Peyer's patch (tissue), 4 donors: ENCODE data around the gene ZNF823. TPM values are rescaled to one million over a fixed set of nuclear protein-coding genes. Genes with fewer than 3 reads are reported as not detected.
A peak's percentile ranks its signal among the peaks of the same experiment; 100 is the strongest.

Experiments
- DNase-seq, 3 donors: peaks; one replicate each; pipeline ENCODE4 v3.0.0-alpha.2; 2017 to 2019
- H3K27ac ChIP-seq, 4 donors: fragments of 200-600 bp; sonication (generic); one replicate each; pipeline ENCODE4 v1.5.1; 2016 to 2019
- H3K27me3 ChIP-seq, 2 donors: fragments of 200-600 bp; sonication (generic); one replicate each; pipeline ENCODE4 v1.5.1; 2019
- H3K36me3 ChIP-seq, 3 donors: fragments of 200-600 bp; sonication (generic); one replicate each; pipeline ENCODE4 v1.5.1; 2016 to 2019
- H3K4me1 ChIP-seq, 4 donors: fragments of 200-600 bp; sonication (generic); one replicate each; pipeline ENCODE4 v1.5.1; 2016 to 2019
- H3K4me3 ChIP-seq, 4 donors: fragments of 200-600 bp; sonication (generic); 1 replicate in 3 of 4; 2 replicates in 1 of 4; pipeline ENCODE4 v1.5.1; 2016 to 2019; ENCODE audit warnings: mild to moderate bottlenecking in 1 of 4
- H3K9me3 ChIP-seq, 4 donors: fragments of 200-600 bp; sonication (generic); one replicate each; pipeline ENCODE4 v1.5.1; 2016 to 2019; ENCODE audit warnings: mild to moderate bottlenecking in 1 of 4
- POLR2A ChIP-seq, 2 donors: fragments of 450-650 bp; IDR thresholded peaks; one replicate each; pipeline ENCODE4 v1.5.1; 2017; ENCODE audit warnings: antibody characterized with exemption in 2 of 2, mild to moderate bottlenecking in 2 of 2, moderate library complexity in 2 of 2
- total RNA-seq, 4 donors: library from RNA; depleted of rRNA; stranded (reverse); fragments of >200 nt; gene quantifications; one replicate each; pipeline ENCODE4 v1.1.0, GENCODE V29; 2016
- TF ChIP-seq, protein P1 (sequence below), 6 experiments: fragments of 450-650 bp in 4 of 6; fragments of 200-600 bp in 2 of 6; sonication (generic) in 1 of 6; IDR thresholded peaks; one replicate each; pipeline ENCODE4 v1.5.1; 2017 to 2019; ENCODE audit warnings: antibody characterized with exemption in 6 of 6, mild to moderate bottlenecking in 3 of 6, moderate library complexity in 1 of 6

ZNF823 gene
- total RNA-seq, 4 donors from 2014 or later, result 5.0 to 14.4 (median 13.1) TPM

DNA sequence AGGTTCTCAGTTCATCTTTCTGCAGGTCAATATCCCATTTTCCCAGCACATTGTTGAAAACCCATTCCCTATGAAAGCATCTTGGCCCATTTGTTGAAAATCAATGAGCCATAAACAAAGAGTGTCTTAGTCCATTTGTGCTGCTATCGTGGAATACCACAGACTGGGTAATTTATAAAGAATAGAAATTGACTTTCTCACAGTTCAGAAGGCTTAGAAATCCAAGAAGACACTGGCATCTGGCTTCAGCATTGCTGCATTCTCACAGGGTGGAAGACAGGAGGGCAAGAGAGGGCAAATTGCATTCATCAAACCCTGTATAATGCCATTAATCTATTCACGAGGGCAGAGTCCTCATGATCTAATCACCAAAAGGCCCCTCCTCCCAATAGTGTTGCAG lies 34.1 kb downstream of the ZNF823 start:
- H3K4me1 ChIP-seq, result no peaks in the 10 kb centered on the region
- no peak overlapping the region for H3K27ac ChIP-seq
- no peaks in the 10 kb centered on the region for H3K36me3 ChIP-seq
- H3K4me3 ChIP-seq, result no peak overlapping the region
- H3K27me3 ChIP-seq, result no peaks in the 10 kb centered on the region
- no peaks in the 10 kb centered on the region for H3K9me3 ChIP-seq
- no peak for TF ChIP-seq POLR2A (IDR thresholded peaks at IDR 0.05)
- TF ChIP-seq, protein P1, sequence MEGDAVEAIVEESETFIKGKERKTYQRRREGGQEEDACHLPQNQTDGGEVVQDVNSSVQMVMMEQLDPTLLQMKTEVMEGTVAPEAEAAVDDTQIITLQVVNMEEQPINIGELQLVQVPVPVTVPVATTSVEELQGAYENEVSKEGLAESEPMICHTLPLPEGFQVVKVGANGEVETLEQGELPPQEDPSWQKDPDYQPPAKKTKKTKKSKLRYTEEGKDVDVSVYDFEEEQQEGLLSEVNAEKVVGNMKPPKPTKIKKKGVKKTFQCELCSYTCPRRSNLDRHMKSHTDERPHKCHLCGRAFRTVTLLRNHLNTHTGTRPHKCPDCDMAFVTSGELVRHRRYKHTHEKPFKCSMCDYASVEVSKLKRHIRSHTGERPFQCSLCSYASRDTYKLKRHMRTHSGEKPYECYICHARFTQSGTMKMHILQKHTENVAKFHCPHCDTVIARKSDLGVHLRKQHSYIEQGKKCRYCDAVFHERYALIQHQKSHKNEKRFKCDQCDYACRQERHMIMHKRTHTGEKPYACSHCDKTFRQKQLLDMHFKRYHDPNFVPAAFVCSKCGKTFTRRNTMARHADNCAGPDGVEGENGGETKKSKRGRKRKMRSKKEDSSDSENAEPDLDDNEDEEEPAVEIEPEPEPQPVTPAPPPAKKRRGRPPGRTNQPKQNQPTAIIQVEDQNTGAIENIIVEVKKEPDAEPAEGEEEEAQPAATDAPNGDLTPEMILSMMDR (IDR thresholded peaks at IDR 0.05), result no peak
- DNase-seq, result no peak

DNA sequence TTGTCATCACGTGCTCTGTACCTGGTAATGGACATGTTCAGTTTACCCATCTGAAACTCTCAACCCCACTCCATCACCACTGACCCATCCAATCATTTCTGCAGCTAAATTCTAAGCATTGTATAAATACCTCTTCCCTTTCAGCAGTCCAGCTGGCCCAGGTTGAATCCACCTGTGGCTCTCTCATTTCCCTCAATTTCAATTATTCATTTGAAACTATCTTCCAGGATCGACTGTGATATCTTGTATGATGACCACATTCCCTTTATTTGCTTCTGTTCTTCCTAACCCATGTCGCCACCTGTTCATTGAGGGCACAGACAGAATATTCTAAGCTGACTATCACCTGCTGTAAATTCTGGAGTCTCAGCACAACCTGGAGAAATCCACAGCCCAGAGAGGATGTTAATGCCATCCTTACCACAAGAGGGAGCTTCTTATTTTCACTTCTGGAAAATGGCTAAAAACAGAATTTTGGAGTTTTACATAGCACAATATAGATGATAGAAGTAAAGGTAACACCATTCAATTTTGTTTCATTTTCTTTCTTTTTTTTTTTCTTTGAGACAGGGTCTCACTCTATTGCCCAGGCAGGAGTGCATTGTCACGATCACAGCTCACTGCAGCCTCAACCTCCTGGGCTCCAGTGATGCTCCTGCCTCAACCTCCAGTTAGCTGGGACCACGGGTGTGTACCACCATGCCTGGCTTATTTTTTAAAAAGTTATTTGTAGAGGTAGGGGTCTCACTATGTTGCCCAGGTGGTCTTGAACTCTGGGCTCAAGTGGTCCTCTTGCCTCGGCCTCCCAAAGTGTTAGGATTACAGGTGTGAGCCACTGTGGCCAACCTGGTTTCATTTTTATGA lies 38.6 kb downstream of the ZNF823 start:
- Histone ChIP-seq H3K27me3 (no peaks in the 10 kb centered on the region), H3K36me3 (no peaks in the 10 kb centered on the region), H3K4me1 (no peaks in the 10 kb centered on the region), H3K4me3 (no peak overlapping the region), H3K9me3 (no peaks in the 10 kb centered on the region), H3K27ac (no peak overlapping the region)
- no peak for TF ChIP-seq POLR2A (IDR thresholded peaks at IDR 0.05)
- TF ChIP-seq, protein P1 (IDR thresholded peaks at IDR 0.05), result peak; percentile 33 to 75 (median 72)
- no peak for DNase-seq

DNA sequence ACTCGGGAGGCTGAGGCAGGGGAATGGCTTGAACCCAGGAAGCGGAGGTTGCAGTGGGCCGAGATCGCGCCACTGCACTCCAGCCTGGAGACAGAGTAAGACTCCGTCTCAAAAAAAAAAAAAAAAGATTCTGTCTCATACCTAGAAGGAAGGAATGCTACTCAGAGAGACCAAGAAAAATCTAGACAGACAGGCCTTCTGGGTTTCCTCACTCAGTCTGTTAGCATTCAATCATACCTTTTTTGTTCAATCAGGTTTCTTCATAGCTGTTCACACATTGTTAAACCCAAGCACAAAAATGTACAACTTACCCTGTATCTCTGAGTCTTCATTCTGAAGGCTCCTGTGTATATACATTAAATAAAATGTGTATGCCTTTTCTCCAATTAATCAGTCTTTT lies 40.5 kb downstream of the ZNF823 start:
- no peak overlapping the region for H3K4me3 ChIP-seq
- no peak overlapping the region for H3K27ac ChIP-seq
- TF ChIP-seq, protein P1 (IDR thresholded peaks at IDR 0.05), result no peak
- DNase-seq, result no peak
- peaks cover 0 to 7% (median 2%) of the 10 kb centered on the region in 4 donors for H3K4me1 ChIP-seq
- peaks cover 0 to 4% (median 0%) of the 10 kb centered on the region in 4 donors for H3K9me3 ChIP-seq
- no peaks in the 10 kb centered on the region for H3K36me3 ChIP-seq
- H3K27me3 ChIP-seq, result no peaks in the 10 kb centered on the region

DNA sequence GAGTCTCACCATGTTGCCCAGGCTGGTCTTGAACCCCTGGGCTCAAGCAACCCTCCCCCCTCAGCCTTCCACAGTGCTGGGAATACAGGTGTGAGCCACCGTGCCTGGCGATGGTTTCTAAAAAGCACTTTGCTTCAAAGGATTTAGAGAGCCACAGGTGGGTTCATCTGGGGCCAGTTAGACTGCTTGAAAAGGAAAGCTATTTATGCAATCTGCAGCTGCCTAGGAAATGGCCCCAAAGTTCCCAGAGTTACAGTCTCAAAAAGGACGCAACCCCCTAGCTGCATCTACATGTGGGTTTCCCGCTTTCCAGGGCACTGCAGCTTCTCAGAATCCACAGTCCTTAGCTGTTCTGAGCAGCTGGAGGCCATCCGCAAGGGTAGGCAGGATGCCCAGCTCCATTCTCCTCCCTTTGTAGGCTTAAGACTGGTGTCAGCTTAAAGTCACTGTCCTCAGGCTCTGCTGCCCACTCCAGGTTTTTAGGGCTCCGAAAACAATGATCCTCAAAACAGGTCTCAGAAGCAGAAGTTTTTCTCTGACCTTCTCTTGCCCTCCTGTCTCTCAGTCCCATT lies 41.4 kb downstream of the ZNF823 start:
- no peaks in the 10 kb centered on the region for H3K27me3 ChIP-seq
- H3K27ac ChIP-seq, result no peak overlapping the region
- TF ChIP-seq, protein P1 (IDR thresholded peaks at IDR 0.05), result no peak
- H3K36me3 ChIP-seq, result no peaks in the 10 kb centered on the region
- peaks cover 0 to 4% (median 0%) of the 10 kb centered on the region in 4 donors for H3K9me3 ChIP-seq
- H3K4me3 ChIP-seq, result no peak overlapping the region
- H3K4me1 ChIP-seq, result peaks cover 0 to 7% (median 2%) of the 10 kb centered on the region in 4 donors
- no peak for DNase-seq

DNA sequence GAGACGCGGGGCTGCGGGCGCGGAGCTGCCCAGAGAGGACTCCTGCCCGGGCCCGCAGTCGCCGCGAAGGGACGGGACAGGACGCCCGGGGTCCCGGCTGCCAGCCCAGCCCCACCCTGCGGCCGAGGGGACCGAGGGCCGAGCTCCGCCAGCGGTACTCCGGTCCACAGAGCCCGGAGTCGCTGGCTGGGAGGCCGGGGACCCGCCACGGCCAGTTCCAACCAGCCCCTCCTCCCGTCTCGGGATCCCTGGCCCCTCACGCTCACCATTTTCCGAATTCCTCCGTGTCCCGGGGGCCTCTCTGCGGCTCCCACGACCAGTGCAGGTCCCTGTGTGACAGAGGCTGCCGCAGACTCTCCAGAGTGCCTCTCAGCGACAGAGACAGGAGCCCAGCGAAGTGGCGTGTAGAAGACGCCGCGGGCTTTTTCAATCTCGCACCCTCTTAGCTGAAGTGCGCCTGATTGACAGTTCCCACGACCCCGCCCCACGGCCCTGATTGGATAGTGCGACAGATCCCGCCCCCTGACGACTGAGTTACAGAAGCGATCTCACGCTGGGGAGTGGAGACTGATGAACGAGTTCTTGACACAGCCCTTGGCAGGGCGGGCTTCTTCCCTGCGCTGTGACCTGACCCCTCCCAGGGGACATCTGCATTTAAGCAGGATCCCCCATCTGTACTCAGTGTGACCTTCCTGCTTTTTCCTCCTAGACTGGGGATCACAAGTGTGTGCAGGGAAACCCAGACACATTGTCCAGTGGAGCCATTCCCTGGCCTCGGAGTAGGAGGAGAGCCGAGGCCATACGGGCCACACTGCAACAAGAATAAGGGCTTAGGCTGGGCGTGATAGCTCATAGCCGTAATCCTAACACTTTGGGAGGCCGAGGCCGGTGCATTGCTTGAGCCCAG lies 44.0 kb downstream of the ZNF823 start:
- no peaks in the 10 kb centered on the region for H3K36me3 ChIP-seq

More for the DNA sequence above, 44.0 kb downstream of the ZNF823 start:
- TF ChIP-seq POLR2A (IDR thresholded peaks at IDR 0.05), result peak in 1 of 2 donors; percentile 67
- TF ChIP-seq, protein P1 (IDR thresholded peaks at IDR 0.05), result no peak
- H3K4me3 ChIP-seq, result peak overlapping the region; percentile 42 to 82 (median 60)
- peak; percentile 81 to 97 (median 96) for DNase-seq
- H3K27me3 ChIP-seq, result no peaks in the 10 kb centered on the region
- H3K4me1 ChIP-seq, result peaks cover 0 to 7% (median 2%) of the 10 kb centered on the region in 4 donors
- H3K27ac ChIP-seq, result peak overlapping the region; percentile 26 to 66 (median 52)
- peaks cover 0 to 4% (median 0%) of the 10 kb centered on the region in 4 donors for H3K9me3 ChIP-seq
